NCI-H1092 (cell line): ENCODE results near the gene PIGL.

Experiments used
- DNase-seq: peaks from one replicate; lab custom pipeline; 2025; lab: John Stamatoyannopoulos, UW

The PIGL gene

GRCh38 chr17:16353317-16354174, 136.5 kb downstream of the PIGL start, which contains the start of gene CENPV:
CENPV (minus strand) TSS chr17:16353469; CDS start chr17:16353436, 33 bp downstream.
- DNase-seq: peak; percentile 20

- no peak for DNase-seq
Measured at GRCh38 chr17:16354585-16354984, 137.6 kb downstream of the PIGL start.

DNA sequence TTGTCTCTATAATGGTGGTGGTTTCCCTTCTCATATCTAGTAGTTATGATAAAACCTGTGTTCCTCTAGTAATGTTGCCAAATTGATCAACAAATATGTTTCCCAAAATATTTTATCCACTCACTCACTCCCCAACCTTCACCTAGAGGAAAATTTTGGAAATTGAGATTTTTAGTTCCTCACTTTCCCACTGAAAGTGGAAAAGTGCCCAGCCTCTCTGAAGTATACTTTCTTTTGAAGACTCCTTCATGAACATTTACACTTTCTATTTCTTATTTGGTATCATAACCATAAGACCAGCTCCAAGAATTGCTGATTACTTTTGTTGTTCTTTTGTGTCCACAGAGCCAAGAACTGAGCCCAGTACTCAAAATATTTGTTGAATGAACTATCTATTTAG, 141.4 kb downstream of the PIGL start:
- DNase-seq: no peak

GRCh38 chr17:16361874-16362273, 144.9 kb downstream of the PIGL start:
- no peak for DNase-seq

- DNase-seq: peak; percentile 61
Measured at GRCh38 chr17:16363749-16364536, 146.9 kb downstream of the PIGL start.

GRCh38 chr17:16364625-16365024, 147.6 kb downstream of the PIGL start:
- DNase-seq: no peak

GRCh38 chr17:16371742-16372141, 154.7 kb downstream of the PIGL start:
- no peak for DNase-seq

GRCh38 chr17:16374146-16374938, 157.3 kb downstream of the PIGL start:
- DNase-seq: no peak
